Liver (tissue), 3 donors: ENCODE measurements around the gene MCEMP1.

Source experiments
- CTCF ChIP-seq: fragments of 150-350 bp; IDR thresholded peaks from 2 replicates; pipeline ENCODE4 v1.5.1; 2017; ENCODE audit warnings: improper control_type of control experiment, low read depth, low read length; ENCODE audit not compliant: missing input control
- MAX ChIP-seq: IDR thresholded peaks from 2 replicates; pipeline ENCODE4 v1.6.1; 2016; ENCODE audit warnings: antibody characterized with exemption
- RAD21 ChIP-seq, 2 donors: IDR thresholded peaks; 2 replicates each; pipeline ENCODE4 v1.6.1; 2016; ENCODE audit warnings: antibody characterized with exemption in 2 of 2, mild to moderate bottlenecking in 2 of 2
- REST ChIP-seq: IDR thresholded peaks from 2 replicates; pipeline ENCODE4 v1.6.1; 2016; ENCODE audit warnings: antibody characterized with exemption, mild to moderate bottlenecking
- SP1 ChIP-seq: IDR thresholded peaks from 2 replicates; pipeline ENCODE4 v1.6.1; 2018; ENCODE audit warnings: antibody characterized with exemption, mild to moderate bottlenecking
- TAF1 ChIP-seq: conservative IDR thresholded peaks from 2 replicates; pipeline ENCODE4 v1.6.1; 2016; ENCODE audit warnings: antibody characterized with exemption, mild to moderate bottlenecking
- YY1 ChIP-seq: IDR thresholded peaks from 2 replicates; pipeline ENCODE4 v1.6.1; 2016; ENCODE audit warnings: antibody characterized with exemption, mild to moderate bottlenecking
- donor health status: healthy.
- donor health status: healthy.

GRCh38 chr19:7716762-7717161, 39.9 kb downstream of the MCEMP1 start:
- TF ChIP-seq RAD21 (IDR thresholded peaks at IDR 0.05): no peak
- TF ChIP-seq YY1: no peak
- TF ChIP-seq SP1: no peak
- no peak for TF ChIP-seq CTCF
- no peak for TF ChIP-seq MAX
- no peak for TF ChIP-seq REST
- TF ChIP-seq TAF1: no peak
